Keratinocyte (primary cell): ENCODE measurements around the gene CPLX3. TPM values are rescaled to one million over a fixed set of nuclear protein-coding genes. Genes with fewer than 3 reads are reported as not detected.

ENCODE experiments used
- DNase-seq: peaks from one replicate; pipeline ENCODE4 v3.0.0-alpha.2; 2011; ENCODE audit warnings: low read depth, missing footprints, low spot score
- FAIRE-seq: peaks from 2 replicates; lab custom pipeline; 2011; peaks lifted over from hg19 to GRCh38; lab: Jason Lieb, UNC
- H2AFZ ChIP-seq: 2 replicates; pipeline ENCODE4 v1.6.0; 2012; ENCODE audit warnings: low read length, control low read depth, inconsistent platforms; ENCODE audit not compliant: control insufficient read depth
- H3K27ac ChIP-seq: 2 replicates; pipeline ENCODE4 v1.5.1; 2011; ENCODE audit warnings: low read length; ENCODE audit not compliant: control insufficient read depth, insufficient read depth
- H3K27me3 ChIP-seq: 3 replicates; pipeline ENCODE4 v1.6.0; 2011; ENCODE audit warnings: low read length; ENCODE audit not compliant: control insufficient read depth, insufficient read depth; ENCODE audit errors: extremely low read depth
- H3K36me3 ChIP-seq, 2 experiments: 2 replicates in 1 of 2; 3 replicates in 1 of 2; pipeline ENCODE4 v1.5.1; 2011; ENCODE audit warnings: low read length in 2 of 2, mild to moderate bottlenecking in 1 of 2; ENCODE audit not compliant: control insufficient read depth in 2 of 2, insufficient read depth in 2 of 2; ENCODE audit errors: extremely low read depth in 1 of 2
- H3K4me1 ChIP-seq: 3 replicates; pipeline ENCODE4 v1.5.1; 2011; ENCODE audit warnings: low read length; ENCODE audit not compliant: control insufficient read depth, insufficient read depth; ENCODE audit errors: extremely low read depth
- H3K4me2 ChIP-seq: 3 replicates; pipeline ENCODE4 v1.6.0; 2011; ENCODE audit warnings: low read depth, low read length; ENCODE audit not compliant: control insufficient read depth, insufficient read depth; ENCODE audit errors: extremely low read depth
- H3K4me3 ChIP-seq, 3 experiments: fragments of 200-600 bp in 1 of 3; sonication (generic) in 1 of 3; 2 replicates in 2 of 3; 3 replicates in 1 of 3; pipeline ENCODE4 v1.5.1; 2011 to 2016; ENCODE audit warnings: low read length in 3 of 3, mild to moderate bottlenecking in 3 of 3, control low read depth in 2 of 3, inconsistent platforms in 1 of 3, low read depth in 1 of 3, mixed read lengths in 1 of 3, mixed run types in 1 of 3, moderate library complexity in 1 of 3; ENCODE audit not compliant: control insufficient read depth in 2 of 3, insufficient read depth in 2 of 3; ENCODE audit errors: extremely low read depth in 1 of 3
- H3K79me2 ChIP-seq: 2 replicates; pipeline ENCODE4 v1.6.0; 2012; ENCODE audit warnings: low read length; ENCODE audit not compliant: control insufficient read depth, insufficient read depth
- H3K9ac ChIP-seq: 3 replicates; pipeline ENCODE4 v1.6.0; 2011; ENCODE audit warnings: low read length; ENCODE audit not compliant: control insufficient read depth, insufficient read depth; ENCODE audit errors: extremely low read depth
- H3K9me1 ChIP-seq: 3 replicates; pipeline ENCODE4 v1.6.0; 2011; ENCODE audit warnings: low read length; ENCODE audit not compliant: control insufficient read depth, insufficient read depth; ENCODE audit errors: extremely low read depth
- H3K9me3 ChIP-seq: 2 replicates; pipeline ENCODE4 v1.5.1; 2012; ENCODE audit warnings: low read depth, low read length; ENCODE audit not compliant: control insufficient read depth
- H4K20me1 ChIP-seq: 3 replicates; pipeline ENCODE4 v1.6.0; 2011; ENCODE audit warnings: low read length; ENCODE audit not compliant: control insufficient read depth, insufficient read depth; ENCODE audit errors: extremely low read depth
- EZH2 ChIP-seq: IDR thresholded peaks from one replicate; pipeline ENCODE4 v1.6.1; 2012; ENCODE audit warnings: inconsistent platforms, mild to moderate bottlenecking, low read length, moderate library complexity
- dilution Hi-C: fragments of 300-500 bp; cut with MboI; formaldehyde crosslinking; loops from one replicate; pipeline ENCODE4 v1.7.0; 2020; ENCODE audit warnings: low sequenced_read_pairs; ENCODE audit not compliant: extremely low pct_ligation_motif_present
- polyA plus RNA-seq, 5 experiments: library from polyadenylated mRNA; depleted of rRNA in 3 of 5; stranded (reverse) in 3 of 5; stranded (forward) in 1 of 5; unstranded in 1 of 5; fragments of >200 nt; gene quantifications; 1 replicate in 1 of 5; 2 replicates in 3 of 5; 3 replicates in 1 of 5; pipeline versions ENCODE4 v1.2.1 to v1.2.3, GENCODE V29; 2011 to 2012; ENCODE audit warnings: missing spikeins in 2 of 5, low read depth in 1 of 5, low replicate concordance in 1 of 5
- TF ChIP-seq, protein P1 (sequence below), 3 experiments: IDR thresholded peaks in 1 of 3; conservative IDR thresholded peaks in 1 of 3; optimal IDR thresholded peaks in 1 of 3; 2 replicates in 2 of 3; 3 replicates in 1 of 3; pipeline versions ENCODE3 to v1.5.1; 2011; ENCODE audit warnings: low read length in 3 of 3, mild to moderate bottlenecking in 3 of 3, moderate library complexity in 2 of 3, control low read depth in 1 of 3, inconsistent platforms in 1 of 3; ENCODE audit not compliant: insufficient read depth in 2 of 3; ENCODE audit errors: extremely low read depth in 1 of 3

CPLX3 gene
- polyA plus RNA-seq, 1 donor (not counting 4 experiments of a cell fraction or from before 2014, with no cell fraction given) = not detected

GRCh38 chr15:74820056-74820455, 6.4 kb upstream of the CPLX3 start:
- dilution Hi-C loops = no loop called here

DNA sequence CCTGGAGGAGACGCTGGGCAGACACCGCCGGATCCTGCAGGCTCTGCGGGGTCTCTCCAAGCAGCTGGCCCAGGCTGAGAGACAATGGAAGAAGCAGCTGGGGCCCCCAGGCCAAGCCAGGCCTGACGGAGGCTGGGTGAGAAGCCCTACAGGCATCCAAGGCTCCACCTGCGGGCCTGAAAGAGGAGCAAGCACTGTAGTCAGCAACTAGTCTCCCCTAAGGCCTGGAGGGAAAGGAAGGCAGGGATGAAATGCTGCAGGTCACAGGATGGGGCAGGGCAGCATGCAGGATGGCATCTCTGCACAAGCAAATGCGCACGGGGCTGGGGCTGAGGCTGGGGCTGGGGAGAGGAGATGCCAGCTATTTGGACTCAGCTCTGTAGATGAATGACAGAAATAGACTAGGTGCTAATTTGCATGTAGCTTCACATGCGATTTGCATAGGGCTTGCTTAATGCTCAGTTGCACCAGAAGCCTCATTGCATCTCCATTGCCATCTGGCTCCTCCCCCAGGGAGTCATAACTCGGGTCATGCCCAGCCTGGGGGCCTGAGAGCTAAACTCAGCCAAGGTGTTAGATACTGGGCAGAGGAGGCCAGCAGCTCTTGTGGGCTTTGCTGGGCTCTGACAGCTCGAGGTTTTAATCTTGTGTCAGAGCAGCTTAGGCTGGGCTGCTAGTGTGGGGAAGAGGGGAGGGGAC, 5.2 kb upstream of the CPLX3 start:
- dilution Hi-C loops = no loop called here
- peaks cover 4% of the 10 kb centered on the region for H4K20me1 ChIP-seq
- peaks cover 19% of the 10 kb centered on the region for H3K27me3 ChIP-seq
- no peaks in the 10 kb centered on the region for H3K36me3 ChIP-seq
- peaks cover 19% of the 10 kb centered on the region for H3K4me1 ChIP-seq
- H3K9ac ChIP-seq = no peak overlapping the region
- H3K27ac ChIP-seq = no peak overlapping the region
- H3K4me3 ChIP-seq = no peak overlapping the region
- DNase-seq (no peak), FAIRE-seq (no peak)
- no peaks in the 10 kb centered on the region for H3K9me1 ChIP-seq
- H3K4me2 ChIP-seq = no peak overlapping the region
- TF ChIP-seq, protein P1, sequence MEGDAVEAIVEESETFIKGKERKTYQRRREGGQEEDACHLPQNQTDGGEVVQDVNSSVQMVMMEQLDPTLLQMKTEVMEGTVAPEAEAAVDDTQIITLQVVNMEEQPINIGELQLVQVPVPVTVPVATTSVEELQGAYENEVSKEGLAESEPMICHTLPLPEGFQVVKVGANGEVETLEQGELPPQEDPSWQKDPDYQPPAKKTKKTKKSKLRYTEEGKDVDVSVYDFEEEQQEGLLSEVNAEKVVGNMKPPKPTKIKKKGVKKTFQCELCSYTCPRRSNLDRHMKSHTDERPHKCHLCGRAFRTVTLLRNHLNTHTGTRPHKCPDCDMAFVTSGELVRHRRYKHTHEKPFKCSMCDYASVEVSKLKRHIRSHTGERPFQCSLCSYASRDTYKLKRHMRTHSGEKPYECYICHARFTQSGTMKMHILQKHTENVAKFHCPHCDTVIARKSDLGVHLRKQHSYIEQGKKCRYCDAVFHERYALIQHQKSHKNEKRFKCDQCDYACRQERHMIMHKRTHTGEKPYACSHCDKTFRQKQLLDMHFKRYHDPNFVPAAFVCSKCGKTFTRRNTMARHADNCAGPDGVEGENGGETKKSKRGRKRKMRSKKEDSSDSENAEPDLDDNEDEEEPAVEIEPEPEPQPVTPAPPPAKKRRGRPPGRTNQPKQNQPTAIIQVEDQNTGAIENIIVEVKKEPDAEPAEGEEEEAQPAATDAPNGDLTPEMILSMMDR (optimal IDR thresholded peaks at IDR 0.05 in 1 of 3, IDR thresholded peaks at IDR 0.05 in 1 of 3, conservative IDR thresholded peaks at IDR 0.05 in 1 of 3; ENCODE audit: extremely low read depth in 1 of 3, insufficient read depth in 2 of 3, low read length in 3 of 3) = no peak
- no peak for TF ChIP-seq EZH2
- H2AFZ ChIP-seq = no peak overlapping the region
- H3K79me2 ChIP-seq = no peaks in the 10 kb centered on the region
- no peaks in the 10 kb centered on the region for H3K9me3 ChIP-seq

More at GRCh38 chr15:74820056-74820455, 6.4 kb upstream of the CPLX3 start:
- Histone ChIP-seq H3K9me3 (no peaks in the 10 kb centered on the region), H3K4me3 (no peak overlapping the region), H2AFZ (no peak overlapping the region), H3K9ac (no peak overlapping the region), H3K9me1 (no peaks in the 10 kb centered on the region), H4K20me1 (peaks cover 4% of the 10 kb centered on the region), H3K27me3 (peaks cover 9% of the 10 kb centered on the region), H3K79me2 (no peaks in the 10 kb centered on the region), H3K36me3 (no peaks in the 10 kb centered on the region), H3K4me1 (peaks cover 19% of the 10 kb centered on the region), H3K27ac (no peak overlapping the region), H3K4me2 (no peak overlapping the region)
- TF ChIP-seq, protein P1 (optimal IDR thresholded peaks at IDR 0.05 in 1 of 3, IDR thresholded peaks at IDR 0.05 in 1 of 3, conservative IDR thresholded peaks at IDR 0.05 in 1 of 3; ENCODE audit: extremely low read depth in 1 of 3, insufficient read depth in 2 of 3, low read length in 3 of 3) = no peak
- no peak for TF ChIP-seq EZH2
- DNase-seq (no peak), FAIRE-seq (no peak)
